Endothelial cell of umbilical vein (primary cell): ENCODE data around the gene ZC2HC1C. TPM values are rescaled to one million over a fixed set of nuclear protein-coding genes. Genes with fewer than 3 reads are reported as not detected.

Experiments
- BruUV-seq: library from RNA; stranded (reverse); fragments of 400-500 nt; replicated peaks from 2 replicates; lab custom pipeline; 2021; lab: Mats Ljungman, UMichigan
- CTCF ChIA-PET: fragments of 300-600, 350-600 bp; sonication (Branson Sonifier 250); formaldehyde crosslinking; loops from one replicate; lab custom pipeline; 2021; ENCODE audit warnings: antibody characterized with exemption, inconsistent platforms; lab: Charles Lee
- POLR2A ChIA-PET: fragments of 300-600, 350-600 bp; sonication (Branson Sonifier 250); formaldehyde crosslinking; loops from one replicate; lab custom pipeline; 2021; ENCODE audit warnings: antibody characterized with exemption, inconsistent platforms; lab: Charles Lee
- DNase-seq: peaks from one replicate; pipeline ENCODE4 v3.0.0-alpha.2; 2011; ENCODE audit warnings: low read depth, low spot score
- FAIRE-seq: peaks from 2 replicates; lab custom pipeline; 2011; peaks lifted over from hg19 to GRCh38; lab: Jason Lieb, UNC
- H2AFZ ChIP-seq: 2 replicates; pipeline ENCODE4 v1.6.0; 2012; ENCODE audit warnings: low read depth, low read length, control low read depth, inconsistent platforms
- H3K27ac ChIP-seq: 2 replicates; pipeline ENCODE4 v1.5.1; 2011; ENCODE audit warnings: low read depth, mild to moderate bottlenecking, control low read depth, low read length, moderate library complexity; ENCODE audit not compliant: insufficient read depth
- H3K27me3 ChIP-seq, 2 experiments: 2 replicates each; pipeline versions ENCODE4 v1.6.0 to v1.6.1; 2011; ENCODE audit warnings: low read length in 2 of 2, mixed read lengths in 1 of 2; ENCODE audit not compliant: control insufficient read depth in 2 of 2, insufficient read depth in 2 of 2
- H3K36me3 ChIP-seq, 2 experiments: 2 replicates in 1 of 2; 3 replicates in 1 of 2; pipeline ENCODE4 v1.5.1; 2011; ENCODE audit warnings: low read length in 2 of 2, mild to moderate bottlenecking in 1 of 2, moderate library complexity in 1 of 2; ENCODE audit not compliant: control insufficient read depth in 2 of 2, insufficient read depth in 2 of 2; ENCODE audit errors: extremely low read depth in 1 of 2
- H3K4me1 ChIP-seq: 3 replicates; pipeline ENCODE4 v1.5.1; 2011; ENCODE audit warnings: mild to moderate bottlenecking, low read length; ENCODE audit not compliant: control insufficient read depth, insufficient read depth; ENCODE audit errors: extremely low read depth
- H3K4me2 ChIP-seq: 2 replicates; pipeline ENCODE4 v1.6.1; 2011; ENCODE audit warnings: low read length, control low read depth, mixed read lengths; ENCODE audit not compliant: insufficient read depth
- H3K4me3 ChIP-seq, 3 experiments: fragments of 200-600 bp in 1 of 3; sonication (generic), shearing (Covaris generic) in 1 of 3; replicated peaks in 1 of 3; 2 replicates each; pipeline ENCODE4 v1.5.1; 2011 to 2016; ENCODE audit warnings: control low read depth in 3 of 3, low read length in 3 of 3, mild to moderate bottlenecking in 2 of 3, inconsistent platforms in 1 of 3, low read depth in 1 of 3, moderate library complexity in 1 of 3; ENCODE audit not compliant: insufficient read depth in 1 of 3
- H3K79me2 ChIP-seq: 2 replicates; pipeline ENCODE4 v1.6.0; 2012; ENCODE audit warnings: low read length, inconsistent platforms; ENCODE audit not compliant: control insufficient read depth, insufficient read depth
- H3K9ac ChIP-seq: replicated peaks from 2 replicates; pipeline ENCODE3; 2011; ENCODE audit warnings: low read length, control low read depth; ENCODE audit not compliant: insufficient read depth; ENCODE audit errors: extremely low read depth
- H3K9me1 ChIP-seq: replicated peaks from 3 replicates; pipeline ENCODE4 v1.6.0; 2011; ENCODE audit warnings: mild to moderate bottlenecking, low read length; ENCODE audit not compliant: control insufficient read depth, insufficient read depth; ENCODE audit errors: extremely low read depth
- H3K9me3 ChIP-seq: replicated peaks from 2 replicates; pipeline ENCODE4 v1.5.1; 2012; ENCODE audit warnings: low read length, inconsistent platforms; ENCODE audit not compliant: control insufficient read depth, insufficient read depth
- H4K20me1 ChIP-seq: replicated peaks from 2 replicates; pipeline ENCODE3; 2011; ENCODE audit warnings: mild to moderate bottlenecking, low read length; ENCODE audit not compliant: control insufficient read depth, insufficient read depth; ENCODE audit errors: extremely low read depth
- EZH2 ChIP-seq: IDR thresholded peaks from 2 replicates; pipeline ENCODE4 v1.6.1; 2012; ENCODE audit warnings: borderline replicate concordance, low read depth, mild to moderate bottlenecking, moderate library complexity, low read length, inconsistent platforms; ENCODE audit not compliant: severe bottlenecking
- FOS ChIP-seq: IDR thresholded peaks from 2 replicates; pipeline ENCODE4 v1.6.1; 2011; ENCODE audit warnings: mild to moderate bottlenecking, low read length, moderate library complexity, borderline replicate concordance; ENCODE audit not compliant: insufficient read depth
- GATA2 ChIP-seq: IDR thresholded peaks from 2 replicates; pipeline ENCODE4 v1.7.0; 2011; ENCODE audit warnings: low read depth, mild to moderate bottlenecking, moderate library complexity, mixed read lengths, low read length; ENCODE audit not compliant: insufficient read length, insufficient read depth
- JUN ChIP-seq: IDR thresholded peaks from 2 replicates; pipeline ENCODE4 v1.6.1; 2011; ENCODE audit warnings: borderline replicate concordance, low read depth; ENCODE audit not compliant: insufficient read length, insufficient read depth
- MYC ChIP-seq: IDR thresholded peaks from one replicate; pipeline ENCODE4 v1.6.1; 2011; ENCODE audit warnings: mild to moderate bottlenecking, low read depth, low read length
- POLR2A ChIP-seq: IDR thresholded peaks from 2 replicates; pipeline ENCODE4 v1.6.1; 2012; ENCODE audit warnings: low read depth, mild to moderate bottlenecking, control low read depth, low read length
- POLR2AphosphoS5 ChIP-seq: IDR thresholded peaks from 2 replicates; pipeline ENCODE4 v1.6.1; 2012; ENCODE audit warnings: low read depth, mild to moderate bottlenecking, control low read depth, low read length, moderate library complexity; ENCODE audit not compliant: insufficient read depth
- dilution Hi-C: fragments of 300-500 bp; cut with MboI; formaldehyde crosslinking; loops from one replicate; pipeline ENCODE4 v1.15.0; 2019; ENCODE audit warnings: low sequenced_read_pairs; ENCODE audit not compliant: extremely low pct_ligation_motif_present
- intact Hi-C: fragments of 100-400 bp; cut with micrococcal nuclease; formaldehyde crosslinking; loops from one replicate; pipeline ENCODE4 v1.10.0; 2022
- polyA plus RNA-seq, 4 experiments: library from polyadenylated mRNA; depleted of rRNA in 3 of 4; stranded (reverse) in 3 of 4; unstranded in 1 of 4; fragments of >200 nt; gene quantifications; 2 replicates each; pipeline versions ENCODE4 v1.2.1 to v1.2.3, GENCODE V29; 2011 to 2012; ENCODE audit warnings: missing spikeins in 1 of 4
- total RNA-seq: library from RNA; stranded (reverse); gene quantifications from 2 replicates; pipeline ENCODE4 v1.2.3, GENCODE V29; 2021
- TF ChIP-seq, protein P1 (sequence below): IDR thresholded peaks from 2 replicates; pipeline ENCODE4 v1.6.1; 2011; ENCODE audit not compliant: insufficient read depth, insufficient read length
- TF ChIP-seq, protein P2 (sequence below), 2 donors: IDR thresholded peaks; 1 replicate in 1 of 2; 2 replicates in 1 of 2; pipeline ENCODE4 v1.5.1; 2011; ENCODE audit warnings: low read length in 2 of 2, mild to moderate bottlenecking in 2 of 2, moderate library complexity in 2 of 2, control low read depth in 1 of 2, inconsistent platforms in 1 of 2, low read depth in 1 of 2; ENCODE audit not compliant: insufficient read depth in 1 of 2; ENCODE audit errors: extremely low read depth in 1 of 2

The ZC2HC1C gene
- total and polyA plus RNA-seq, 2 donors (not counting 3 experiments of a cell fraction or from before 2014, with no cell fraction given), result 0.84 to 0.91 TPM

- no peak overlapping the region for H3K4me3 ChIP-seq
- H3K27me3 ChIP-seq, result no peaks in the 10 kb centered on the region
- no peaks in the 10 kb centered on the region for H4K20me1 ChIP-seq
- TF ChIP-seq, protein P1, sequence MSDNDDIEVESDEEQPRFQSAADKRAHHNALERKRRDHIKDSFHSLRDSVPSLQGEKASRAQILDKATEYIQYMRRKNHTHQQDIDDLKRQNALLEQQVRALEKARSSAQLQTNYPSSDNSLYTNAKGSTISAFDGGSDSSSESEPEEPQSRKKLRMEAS, result no peak
- TF ChIP-seq POLR2AphosphoS5, result no peak
- TF ChIP-seq, protein P2, sequence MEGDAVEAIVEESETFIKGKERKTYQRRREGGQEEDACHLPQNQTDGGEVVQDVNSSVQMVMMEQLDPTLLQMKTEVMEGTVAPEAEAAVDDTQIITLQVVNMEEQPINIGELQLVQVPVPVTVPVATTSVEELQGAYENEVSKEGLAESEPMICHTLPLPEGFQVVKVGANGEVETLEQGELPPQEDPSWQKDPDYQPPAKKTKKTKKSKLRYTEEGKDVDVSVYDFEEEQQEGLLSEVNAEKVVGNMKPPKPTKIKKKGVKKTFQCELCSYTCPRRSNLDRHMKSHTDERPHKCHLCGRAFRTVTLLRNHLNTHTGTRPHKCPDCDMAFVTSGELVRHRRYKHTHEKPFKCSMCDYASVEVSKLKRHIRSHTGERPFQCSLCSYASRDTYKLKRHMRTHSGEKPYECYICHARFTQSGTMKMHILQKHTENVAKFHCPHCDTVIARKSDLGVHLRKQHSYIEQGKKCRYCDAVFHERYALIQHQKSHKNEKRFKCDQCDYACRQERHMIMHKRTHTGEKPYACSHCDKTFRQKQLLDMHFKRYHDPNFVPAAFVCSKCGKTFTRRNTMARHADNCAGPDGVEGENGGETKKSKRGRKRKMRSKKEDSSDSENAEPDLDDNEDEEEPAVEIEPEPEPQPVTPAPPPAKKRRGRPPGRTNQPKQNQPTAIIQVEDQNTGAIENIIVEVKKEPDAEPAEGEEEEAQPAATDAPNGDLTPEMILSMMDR (IDR thresholded peaks at IDR 0.05; ENCODE audit: extremely low read depth in 1 of 2, insufficient read depth in 1 of 2, low read depth in 1 of 2, low read length in 2 of 2), result no peak
- H3K9ac ChIP-seq, result no peak overlapping the region
- H2AFZ ChIP-seq, result no peak overlapping the region
- no peak overlapping the region for H3K4me2 ChIP-seq
- no peak for DNase-seq
- no peak overlapping the region for H3K27ac ChIP-seq
- H3K36me3 ChIP-seq, result peaks cover 10 to 32% of the 10 kb centered on the region in 2 experiments
- H3K9me1 ChIP-seq, result no peaks in the 10 kb centered on the region
- intact Hi-C loops (loop anchor here (5.0 kb wide), 1 partner anchor 592 kb away; no protein-coding TSS in a partner anchor), dilution Hi-C loops (no loop called here)
- ChIA-PET CTCF (interaction anchor here (1.2 to 1.8 kb wide), 4 partner anchors 9 to 249 kb away, joined by 3 to 4 read pairs (median 4); no protein-coding TSS in a partner anchor), POLR2A (no interaction called here)
- H3K9me3 ChIP-seq, result no peaks in the 10 kb centered on the region
- no peak for FAIRE-seq
- no TSS peak for BruUV-seq
- no peaks in the 10 kb centered on the region for H3K4me1 ChIP-seq
- no peaks in the 10 kb centered on the region for H3K79me2 ChIP-seq
Observed at GRCh38 chr14:75109877-75110276, 40.4 kb downstream of the ZC2HC1C start.

DNA sequence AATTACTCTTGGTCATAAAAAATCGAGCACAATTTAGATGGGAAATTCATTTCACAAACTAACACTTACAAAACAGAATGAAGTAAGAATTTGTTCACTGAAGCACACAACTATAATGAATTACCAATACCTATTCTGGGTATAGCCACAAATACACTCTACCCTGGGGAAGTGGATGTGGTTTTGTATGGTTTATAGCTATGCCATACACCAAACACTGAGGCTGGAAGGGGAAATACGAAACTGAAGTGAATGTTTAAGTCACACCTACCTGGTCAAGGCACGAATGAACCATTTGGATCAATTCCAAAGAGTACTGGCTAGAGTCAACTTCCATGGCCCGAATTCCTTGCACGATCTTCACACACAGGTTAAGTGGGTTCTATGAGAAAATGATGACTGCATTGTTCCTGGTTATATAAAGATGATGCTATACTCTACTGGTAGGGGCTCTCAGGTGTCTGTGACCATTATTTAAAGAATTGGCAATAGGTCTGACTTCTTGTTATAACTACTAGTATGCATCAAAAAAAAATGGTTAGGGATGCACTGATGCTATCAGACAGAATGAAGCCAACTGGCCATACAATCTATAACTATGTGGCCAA lies 44.6 kb downstream of the ZC2HC1C start:
- dilution Hi-C loops (no loop called here), intact Hi-C loops (loop anchor here (5.0 kb wide), 1 partner anchor 588 kb away; no protein-coding TSS in a partner anchor)
- Histone ChIP-seq H3K4me1 (no peaks in the 10 kb centered on the region), H3K36me3 (peaks cover 8 to 23% of the 10 kb centered on the region in 2 experiments), H2AFZ (no peak overlapping the region), H3K79me2 (no peaks in the 10 kb centered on the region), H3K4me2 (no peak overlapping the region), H3K4me3 (no peak overlapping the region), H3K9me1 (no peaks in the 10 kb centered on the region), H3K9me3 (no peaks in the 10 kb centered on the region), H3K9ac (no peak overlapping the region), H3K27me3 (no peaks in the 10 kb centered on the region), H4K20me1 (no peaks in the 10 kb centered on the region), H3K27ac (no peak overlapping the region)
- DNase-seq (no peak), FAIRE-seq (no peak)
- no TSS peak for BruUV-seq
- TF ChIP-seq MYC (no peak), POLR2A (no peak), FOS (no peak), POLR2AphosphoS5 (no peak), JUN (no peak), EZH2 (no peak), GATA2 (no peak)
- TF ChIP-seq, protein P2 (IDR thresholded peaks at IDR 0.05; ENCODE audit: extremely low read depth in 1 of 2, insufficient read depth in 1 of 2, low read depth in 1 of 2, low read length in 2 of 2), result no peak
- TF ChIP-seq, protein P1, result no peak
- ChIA-PET POLR2A (no interaction called here), CTCF (interaction anchor here (1.0 kb wide), 1 partner anchor 251 kb away, joined by 3 read pairs; no protein-coding TSS in a partner anchor)
